Upper lobe of left lung (tissue), 6 donors: ENCODE data around the gene ADAMTS17. TPM values are rescaled to one million over a fixed set of nuclear protein-coding genes. Genes with fewer than 3 reads are reported as not detected.

ENCODE experiments used
- ATAC-seq, 2 donors: fragments of 200-7000 bp; cut with Tn5 transposase; one replicate each; pipeline ENCODE4 v1.9.1; 2022; ENCODE audit warnings: mild to moderate bottlenecking in 2 of 2, moderate library complexity in 2 of 2; ENCODE audit not compliant: low FRiP score in 2 of 2
- DNase-seq, 2 donors: peaks; one replicate each; pipeline ENCODE4 v3.0.0-alpha.2; 2019 to 2020
- H3K27ac ChIP-seq, 4 donors: fragments of 200-600 bp; sonication (generic); one replicate each; pipeline ENCODE4 v1.5.1; 2016 to 2019
- H3K27me3 ChIP-seq, 4 donors: fragments of 200-600 bp; sonication (generic); one replicate each; pipeline ENCODE4 v1.5.1; 2017 to 2019
- H3K36me3 ChIP-seq, 4 donors: fragments of 200-600 bp; sonication (generic); one replicate each; pipeline ENCODE4 v1.5.1; 2016 to 2019
- H3K4me1 ChIP-seq, 4 donors: fragments of 200-600 bp; sonication (generic); one replicate each; pipeline ENCODE4 v1.5.1; 2018 to 2019
- H3K4me3 ChIP-seq, 4 donors: fragments of 200-600 bp; sonication (generic); one replicate each; pipeline ENCODE4 v1.5.1; 2017 to 2019; ENCODE audit warnings: mild to moderate bottlenecking in 2 of 4, moderate library complexity in 1 of 4
- H3K9me3 ChIP-seq, 4 donors: fragments of 200-600 bp; sonication (generic); one replicate each; pipeline ENCODE4 v1.5.1; 2018 to 2019
- EP300 ChIP-seq, 4 donors: sonication (generic); formaldehyde crosslinking; IDR thresholded peaks; one replicate each; pipeline ENCODE4 v1.5.1; 2017; ENCODE audit warnings: antibody characterized with exemption in 4 of 4, control low read depth in 2 of 4
- POLR2A ChIP-seq, 4 donors: fragments of 450-650 bp; IDR thresholded peaks; one replicate each; pipeline ENCODE4 v1.5.1; 2016 to 2017; ENCODE audit warnings: antibody characterized with exemption in 4 of 4, mild to moderate bottlenecking in 2 of 4
- POLR2AphosphoS5 ChIP-seq, 2 donors: sonication (generic); formaldehyde crosslinking; IDR thresholded peaks; one replicate each; pipeline ENCODE4 v1.5.1; 2017; ENCODE audit warnings: antibody characterized with exemption in 2 of 2
- WGBS, 2 donors: methylation state at CpG; one replicate each; pipeline ENCODE4 v1.1.5; 2017 to 2018; 5-methylcytosine and 5-hydroxymethylcytosine counted together
- total RNA-seq, 6 donors: library from RNA; depleted of rRNA in 4 of 6; stranded (reverse); fragments of >200 nt in 4 of 6; gene quantifications; one replicate each; pipeline versions ENCODE4 v1.1.0 to v1.2.1, GENCODE V29; 2016 to 2021
- TF ChIP-seq, protein P1 (sequence below), 6 experiments: fragments of 450-650 bp in 4 of 6; fragments of 200-600 bp in 2 of 6; sonication (generic) in 2 of 6; IDR thresholded peaks; one replicate each; pipeline ENCODE4 v1.5.1; 2016 to 2019; ENCODE audit warnings: antibody characterized with exemption in 6 of 6
- donor health status: DM: no; HTN: no; CAD: no; lungs with moderate emphysema.
- donor health status: DM: no; HTN: yes; CAD: no; lungs with severe emphysema.

ADAMTS17 gene
- total RNA-seq, 6 donors from 2014 or later, result 3.2 to 11.5 (median 5.7) TPM

DNA sequence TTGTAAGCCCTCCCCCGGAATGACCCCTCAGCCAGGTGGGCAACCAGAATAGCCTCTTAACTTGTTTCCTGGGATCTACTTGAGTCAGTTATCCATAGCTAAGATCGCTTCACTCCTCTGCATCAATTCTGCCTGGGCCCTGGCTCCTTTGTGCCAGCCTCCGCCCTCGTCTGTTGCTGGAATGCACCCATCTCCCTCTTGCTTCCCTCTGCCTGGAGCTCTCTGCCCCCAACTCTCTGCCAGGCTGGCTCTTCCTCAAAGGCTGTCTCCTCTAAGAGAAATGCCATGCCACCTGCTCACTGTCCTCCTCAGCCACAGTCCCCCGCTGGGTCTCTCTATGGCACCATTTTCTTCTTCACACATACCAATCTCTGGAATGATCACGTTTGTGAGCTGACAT lies 240.8 kb downstream of the ADAMTS17 start:
- Histone ChIP-seq H3K9me3 (no peaks in the 10 kb centered on the region), H3K27me3 (no peaks in the 10 kb centered on the region), H3K36me3 (no peaks in the 10 kb centered on the region), H3K4me1 (no peaks in the 10 kb centered on the region), H3K4me3 (no peak overlapping the region), H3K27ac (no peak overlapping the region)
- WGBS, 2 donors, result 81 to 87% methylated on average over 6 of the region's 6 CpGs
- DNase-seq, result no peak
- TF ChIP-seq POLR2A (IDR thresholded peaks at IDR 0.05) (no peak), EP300 (IDR thresholded peaks at IDR 0.05) (no peak), POLR2AphosphoS5 (IDR thresholded peaks at IDR 0.05) (no peak)
- TF ChIP-seq, protein P1, sequence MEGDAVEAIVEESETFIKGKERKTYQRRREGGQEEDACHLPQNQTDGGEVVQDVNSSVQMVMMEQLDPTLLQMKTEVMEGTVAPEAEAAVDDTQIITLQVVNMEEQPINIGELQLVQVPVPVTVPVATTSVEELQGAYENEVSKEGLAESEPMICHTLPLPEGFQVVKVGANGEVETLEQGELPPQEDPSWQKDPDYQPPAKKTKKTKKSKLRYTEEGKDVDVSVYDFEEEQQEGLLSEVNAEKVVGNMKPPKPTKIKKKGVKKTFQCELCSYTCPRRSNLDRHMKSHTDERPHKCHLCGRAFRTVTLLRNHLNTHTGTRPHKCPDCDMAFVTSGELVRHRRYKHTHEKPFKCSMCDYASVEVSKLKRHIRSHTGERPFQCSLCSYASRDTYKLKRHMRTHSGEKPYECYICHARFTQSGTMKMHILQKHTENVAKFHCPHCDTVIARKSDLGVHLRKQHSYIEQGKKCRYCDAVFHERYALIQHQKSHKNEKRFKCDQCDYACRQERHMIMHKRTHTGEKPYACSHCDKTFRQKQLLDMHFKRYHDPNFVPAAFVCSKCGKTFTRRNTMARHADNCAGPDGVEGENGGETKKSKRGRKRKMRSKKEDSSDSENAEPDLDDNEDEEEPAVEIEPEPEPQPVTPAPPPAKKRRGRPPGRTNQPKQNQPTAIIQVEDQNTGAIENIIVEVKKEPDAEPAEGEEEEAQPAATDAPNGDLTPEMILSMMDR (IDR thresholded peaks at IDR 0.05), result no peak
- no peak for ATAC-seq

GRCh38 chr15:100099976-100100375 lies 241.8 kb downstream of the ADAMTS17 start:
- no peaks in the 10 kb centered on the region for H3K36me3 ChIP-seq
- H3K27ac ChIP-seq, result no peak overlapping the region
- DNase-seq (no peak), ATAC-seq (no peak)
- no peaks in the 10 kb centered on the region for H3K4me1 ChIP-seq
- no peak for TF ChIP-seq POLR2AphosphoS5 (IDR thresholded peaks at IDR 0.05)
- TF ChIP-seq, protein P1 (IDR thresholded peaks at IDR 0.05), result no peak
- TF ChIP-seq POLR2A (IDR thresholded peaks at IDR 0.05), result no peak
- TF ChIP-seq EP300 (IDR thresholded peaks at IDR 0.05), result no peak
- 79 to 81% methylated on average over 12 of the region's 12 CpGs for WGBS, 2 donors
- no peak overlapping the region for H3K4me3 ChIP-seq
- H3K27me3 ChIP-seq, result no peaks in the 10 kb centered on the region
- no peaks in the 10 kb centered on the region for H3K9me3 ChIP-seq

- 100% methylated on average over 3 of the region's 3 CpGs for WGBS, 2 donors
- Histone ChIP-seq H3K4me1 (no peaks in the 10 kb centered on the region), H3K36me3 (no peaks in the 10 kb centered on the region), H3K27ac (no peak overlapping the region), H3K9me3 (no peaks in the 10 kb centered on the region), H3K27me3 (no peaks in the 10 kb centered on the region), H3K4me3 (no peak overlapping the region)
- no peak for TF ChIP-seq EP300 (IDR thresholded peaks at IDR 0.05)
- TF ChIP-seq POLR2AphosphoS5 (IDR thresholded peaks at IDR 0.05), result no peak
- TF ChIP-seq POLR2A (IDR thresholded peaks at IDR 0.05), result no peak
- TF ChIP-seq, protein P1 (IDR thresholded peaks at IDR 0.05), result no peak
- no peak for DNase-seq
- no peak for ATAC-seq
These were observed 243.1 kb downstream of the ADAMTS17 start for GRCh38 chr15:100098705-100099104.

DNA sequence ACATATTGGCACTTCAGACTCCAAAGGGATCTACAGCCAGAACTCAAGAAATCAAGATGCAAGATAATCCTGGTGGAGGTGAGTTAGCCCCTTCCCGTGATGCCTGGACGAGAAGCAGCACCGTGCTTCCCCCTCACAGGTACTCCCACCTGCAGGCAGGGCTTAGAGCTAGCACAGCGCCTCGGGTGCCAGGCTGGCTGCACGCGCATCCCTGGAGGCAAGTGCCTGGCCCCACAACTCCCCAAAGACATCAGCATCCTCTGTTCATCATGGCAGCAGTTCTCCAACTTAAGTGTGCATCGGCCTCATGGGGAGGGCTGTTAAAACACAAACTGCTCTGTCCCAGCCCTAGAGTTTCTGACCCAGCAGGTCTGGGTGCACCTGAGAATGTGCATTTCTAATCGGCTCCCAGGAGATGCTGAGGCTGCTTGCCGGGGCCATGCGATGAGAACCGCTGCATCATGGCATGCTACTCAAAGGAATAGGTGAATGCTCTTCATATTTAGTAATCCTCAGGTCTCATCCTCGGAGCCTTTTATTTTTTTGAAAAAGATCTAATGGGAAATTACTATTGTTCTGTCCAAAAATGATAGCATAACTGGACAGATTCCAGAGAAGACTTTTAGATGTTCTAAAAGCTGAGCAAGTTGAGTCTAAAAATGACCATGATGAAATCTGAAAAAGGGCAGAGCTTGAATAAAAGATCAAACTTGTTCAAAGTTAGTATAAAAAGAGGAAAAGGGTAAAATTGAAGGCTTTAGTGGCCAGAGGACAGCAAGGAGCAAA lies 244.2 kb downstream of the ADAMTS17 start:
- Histone ChIP-seq H3K4me3 (no peak overlapping the region), H3K9me3 (no peaks in the 10 kb centered on the region), H3K4me1 (no peaks in the 10 kb centered on the region), H3K27ac (no peak overlapping the region), H3K27me3 (no peaks in the 10 kb centered on the region), H3K36me3 (no peaks in the 10 kb centered on the region)
- WGBS, 2 donors, result 89 to 90% methylated on average over 5 to 13 of the region's 13 CpGs
- DNase-seq (peak in 1 of 2 donors; percentile 57), ATAC-seq (peak in 1 of 2 donors; percentile 4)
- TF ChIP-seq EP300 (IDR thresholded peaks at IDR 0.05), result no peak
- TF ChIP-seq, protein P1 (IDR thresholded peaks at IDR 0.05), result no peak
- no peak for TF ChIP-seq POLR2A (IDR thresholded peaks at IDR 0.05)
- no peak for TF ChIP-seq POLR2AphosphoS5 (IDR thresholded peaks at IDR 0.05)

- no peaks in the 10 kb centered on the region for H3K27me3 ChIP-seq
- no peaks in the 10 kb centered on the region for H3K36me3 ChIP-seq
- WGBS, 2 donors, result 73 to 85% methylated on average over 4 of the region's 4 CpGs
- no peaks in the 10 kb centered on the region for H3K9me3 ChIP-seq
- TF ChIP-seq, protein P1 (IDR thresholded peaks at IDR 0.05), result no peak
- TF ChIP-seq POLR2AphosphoS5 (IDR thresholded peaks at IDR 0.05) (no peak), POLR2A (IDR thresholded peaks at IDR 0.05) (no peak), EP300 (IDR thresholded peaks at IDR 0.05) (no peak)
- H3K4me3 ChIP-seq, result no peak overlapping the region
- ATAC-seq (no peak), DNase-seq (no peak)
- H3K27ac ChIP-seq, result no peak overlapping the region
- H3K4me1 ChIP-seq, result no peaks in the 10 kb centered on the region
These were observed 245.1 kb downstream of the ADAMTS17 start for GRCh38 chr15:100096700-100097099.
